DMS114 treated with DMSO at 0.1 percent for 48 hours (cell line): ENCODE results near the gene NOX5.

ENCODE experiments used
- DNase-seq: peaks from one replicate; lab custom pipeline; 2025; ENCODE audit not compliant: unreplicated experiment; lab: John Stamatoyannopoulos, UW

NOX5 gene

DNA sequence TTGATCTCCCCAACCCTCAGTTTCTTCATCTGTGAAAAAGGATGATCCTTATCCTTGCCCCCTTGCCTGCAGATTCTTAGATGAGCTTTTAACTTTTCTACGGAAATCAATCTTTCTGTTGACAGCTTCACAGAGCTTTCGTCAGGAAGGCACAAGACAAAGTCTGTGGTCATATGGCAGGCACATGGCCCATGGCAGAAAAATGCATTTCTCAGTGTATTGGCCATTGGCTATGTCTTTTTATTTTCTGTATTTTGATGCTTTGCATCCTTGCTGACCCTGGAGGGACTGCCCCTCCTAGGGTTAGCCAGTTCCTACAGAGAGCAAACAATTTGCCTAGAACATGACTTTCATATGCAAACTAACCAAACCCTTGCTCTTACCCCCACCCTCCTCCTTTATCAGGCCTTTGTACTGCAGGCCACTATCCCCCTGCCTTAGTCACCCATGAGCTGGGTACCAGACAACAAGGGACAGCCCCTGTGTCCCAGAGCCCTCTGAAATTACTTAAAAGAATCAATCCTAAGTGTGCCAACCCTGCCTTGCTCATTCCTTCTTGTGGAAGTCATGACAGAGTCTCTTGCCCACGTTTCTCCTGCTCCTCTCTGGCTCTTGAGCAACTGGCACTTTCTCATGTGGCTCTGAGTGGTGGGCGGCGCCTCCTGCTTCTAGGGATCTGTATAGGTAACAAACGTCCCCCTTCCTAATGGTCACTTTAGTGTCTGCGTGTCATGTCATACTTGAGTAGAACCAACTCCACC, 24.1 kb upstream of the NOX5 start:
- DNase-seq, result no peak

- no peak for DNase-seq
Measured at GRCh38 chr15:68990992-68991500, 23.4 kb upstream of the NOX5 start.

DNA sequence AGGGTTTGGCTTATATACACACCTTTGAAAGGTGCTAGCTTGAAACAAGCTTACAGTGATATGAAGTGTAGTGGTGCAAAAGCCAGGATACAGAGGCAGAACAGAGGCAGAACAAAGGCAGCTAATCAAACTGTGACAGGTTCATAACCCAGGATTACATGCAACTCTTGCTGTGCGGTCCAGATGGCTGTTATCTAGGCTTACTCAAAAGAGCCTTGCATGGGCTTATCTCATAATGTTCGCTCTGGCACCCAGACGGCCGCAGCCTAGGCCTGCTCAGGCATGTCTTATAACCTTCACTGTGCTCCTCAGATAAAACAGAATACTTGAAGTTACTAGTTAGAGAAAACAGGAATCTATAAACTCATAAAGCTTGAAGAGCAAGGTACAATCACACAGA, 22.8 kb upstream of the NOX5 start:
- DNase-seq, result no peak

DNA sequence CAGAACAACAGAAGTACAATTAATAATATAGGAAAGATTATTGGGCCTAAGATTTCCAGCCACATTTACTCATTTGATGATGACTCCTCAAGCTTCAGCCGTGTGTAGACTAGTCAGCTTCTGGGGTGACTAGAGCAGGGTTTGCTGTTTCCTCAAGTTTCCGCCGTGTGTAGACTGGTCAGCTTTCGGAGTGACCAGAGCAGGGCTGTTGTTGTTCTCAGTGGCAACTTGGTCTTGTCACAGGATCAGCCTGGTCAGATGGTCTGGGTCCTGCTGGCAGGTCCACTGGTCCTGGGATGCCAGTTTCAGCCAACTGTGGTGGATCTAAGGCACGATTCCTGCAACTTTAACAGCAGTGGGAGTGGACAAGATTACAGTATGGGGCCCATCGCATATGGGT, 21.8 kb upstream of the NOX5 start:
- DNase-seq, result no peak

GRCh38 chr15:68993276-68993675, 21.2 kb upstream of the NOX5 start:
- no peak for DNase-seq

DNA sequence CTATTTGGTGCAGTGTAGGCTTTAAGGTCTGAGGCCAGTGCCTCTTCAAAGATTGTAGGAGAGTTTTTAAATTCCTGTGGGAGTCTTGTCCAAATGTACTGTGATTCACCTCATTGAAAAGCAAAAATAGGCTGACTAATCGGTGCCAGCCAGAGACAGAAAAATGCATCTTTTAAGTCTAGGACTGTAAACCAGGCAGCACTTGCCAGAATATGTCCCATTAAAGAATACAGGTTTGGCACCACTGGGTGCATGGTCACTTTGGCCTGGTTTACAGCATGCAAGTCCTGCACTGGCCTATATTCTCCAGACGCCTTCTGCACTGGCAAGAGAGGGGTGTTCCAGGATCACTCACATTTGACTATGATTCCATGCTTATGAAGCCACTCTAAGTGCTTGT, 20.3 kb upstream of the NOX5 start:
- no peak for DNase-seq

GRCh38 chr15:68994981-68995761, 19.3 kb upstream of the NOX5 start:
- no peak for DNase-seq

- no peak for DNase-seq
Measured at GRCh38 chr15:68997050-68997449, 17.4 kb upstream of the NOX5 start.

GRCh38 chr15:68997930-68998777, 16.3 kb upstream of the NOX5 start:
- DNase-seq, result no peak

- no peak for DNase-seq
Measured at GRCh38 chr15:68999091-68999490, 15.4 kb upstream of the NOX5 start.

GRCh38 chr15:69000091-69000490, 14.4 kb upstream of the NOX5 start:
- DNase-seq, result no peak

- DNase-seq, result no peak
Measured at GRCh38 chr15:69000725-69001503, 13.6 kb upstream of the NOX5 start.

- no peak for DNase-seq
Measured at GRCh38 chr15:69002783-69003182, 11.7 kb upstream of the NOX5 start.

- no peak for DNase-seq
Measured at GRCh38 chr15:69004011-69004410, 10.5 kb upstream of the NOX5 start.

DNA sequence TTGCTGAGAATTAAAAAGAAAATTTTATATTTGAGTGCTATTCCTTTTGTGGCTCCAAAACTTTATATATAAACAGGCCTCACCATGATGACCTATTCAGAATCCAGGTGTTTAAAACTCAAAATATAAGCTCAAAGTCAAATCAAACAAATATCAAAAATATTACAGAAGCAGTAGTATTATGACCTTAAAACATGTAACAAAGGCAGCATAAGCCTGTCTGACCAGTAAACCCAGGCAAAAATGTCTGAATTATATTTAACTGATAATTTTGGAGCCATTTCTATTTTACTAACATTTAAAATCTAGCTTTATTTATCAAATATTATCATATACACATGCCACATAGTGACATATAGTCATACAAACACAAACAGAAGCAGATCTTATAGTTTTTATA, 6.4 kb upstream of the NOX5 start:
- peak; percentile 11 for DNase-seq

DNA sequence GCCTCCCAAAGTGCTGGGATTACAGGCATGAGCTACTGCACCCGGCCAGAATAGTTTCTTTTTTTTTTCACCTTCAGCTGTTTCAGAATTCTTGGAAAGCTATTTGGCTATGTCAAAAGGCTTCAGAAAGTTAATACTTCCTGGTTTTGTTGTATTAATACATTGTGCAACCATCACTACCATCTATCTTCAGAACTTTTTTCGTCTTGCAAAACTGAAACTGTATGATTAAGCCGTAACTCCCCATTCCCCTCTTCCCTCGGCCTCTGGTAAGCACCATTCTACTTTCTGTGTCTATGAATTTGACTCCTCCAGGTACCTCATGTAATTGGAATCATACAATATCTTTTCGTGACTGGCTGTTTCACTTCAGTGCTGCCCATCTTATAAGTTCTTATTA, 5.2 kb upstream of the NOX5 start:
- no peak for DNase-seq

DNA sequence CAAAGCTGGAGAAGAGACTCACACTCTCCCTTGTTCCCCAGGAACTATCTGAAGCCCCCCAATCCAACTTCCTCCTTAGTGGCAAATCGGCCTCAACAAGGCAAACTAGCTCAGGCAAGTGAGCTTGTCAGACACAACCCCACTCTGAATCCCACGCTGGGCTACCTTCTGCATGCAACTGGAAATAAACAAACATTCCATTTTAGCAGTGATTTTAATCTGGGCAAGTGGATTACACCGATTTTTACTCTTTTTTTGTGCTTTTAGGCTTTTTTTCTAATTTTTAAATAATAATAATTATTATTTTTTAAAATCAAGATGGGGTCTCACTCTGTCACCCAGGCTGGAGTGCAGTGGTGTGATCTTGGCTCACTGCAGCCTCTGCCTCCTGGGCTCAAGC, 2.9 kb upstream of the NOX5 start:
- no peak for DNase-seq

- DNase-seq, result no peak
Measured at GRCh38 chr15:69012761-69013364, 1.6 kb upstream of the NOX5 start.

GRCh38 chr15:69013726-69014406, 629 bp upstream of the NOX5 start:
- no peak for DNase-seq

DNA sequence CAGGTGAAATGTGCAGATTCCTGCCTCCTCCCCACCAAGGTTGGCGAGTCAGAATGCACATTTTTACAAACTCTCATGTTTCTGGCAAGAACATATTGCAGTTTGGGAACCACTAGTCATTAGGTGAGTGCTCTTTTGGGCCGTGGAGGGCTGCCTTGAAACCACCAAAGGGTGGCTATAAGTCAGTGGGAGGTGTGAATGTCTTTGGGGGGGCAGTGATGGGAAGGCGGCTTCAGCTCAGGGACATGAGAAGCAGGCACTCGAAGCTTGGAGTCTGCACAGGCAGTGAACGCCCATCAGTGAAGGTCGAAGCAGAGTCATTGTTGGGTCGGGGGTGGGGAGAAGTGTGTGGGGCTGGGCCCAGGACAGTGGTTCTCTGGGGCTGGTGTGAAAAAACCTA, 1.1 kb downstream of the NOX5 start:
- DNase-seq, result no peak
